Measurements from ENCODE around the gene PARL. TPM values are rescaled to one million over a fixed set of nuclear protein-coding genes. Genes with fewer than 3 reads are reported as not detected.

The PARL gene
- total and polyA plus RNA-seq, 10 of the 15 experiments (the other 5 are each of a cell fraction or from before 2014, with no cell fraction given) = 49.7 to 113 (median 77.2) TPM

- TF ChIP-seq CTCF (IDR thresholded peaks at IDR 0.05 in 2 of 3, conservative IDR thresholded peaks at IDR 0.05 in 1 of 3; ENCODE audit: control insufficient read depth in 2 of 3, extremely low read depth in 1 of 3, insufficient read depth in 1 of 3, low read depth in 3 of 3, low read length in 3 of 3) (peak; percentile 20 to 41 (median 26); a peak in 4 of 6 replicates), ZBTB4 (CRISPR knock-in tag; IDR thresholded peaks at IDR 0.05) (no peak), ZNF622 (IDR thresholded peaks at IDR 0.05) (no peak), YY1 (IDR thresholded peaks at IDR 0.05; ENCODE audit: low read depth, low read length) (0 out of 2 replicates have a peak, but pooled peaks have one; percentile 18), EZH2 (IDR thresholded peaks at IDR 0.05; ENCODE audit: borderline replicate concordance, control insufficient read depth, low read depth, low read length) (no peak), HSF1 (IDR thresholded peaks at IDR 0.05; ENCODE audit: low read depth, low read length) (no peak), ZNF384 (IDR thresholded peaks at IDR 0.05; ENCODE audit: borderline replicate concordance, low read depth, low read length) (no peak), KLF5 (IDR thresholded peaks at IDR 0.05; ENCODE audit: partially characterized antibody) (no peak), BHLHE40 (IDR thresholded peaks at IDR 0.05; ENCODE audit: borderline replicate concordance in 1 of 2, low read depth in 2 of 2, low read length in 1 of 2) (peak; percentile 28 to 66; a peak in 2 of 4 replicates), EED (IDR thresholded peaks at IDR 0.05; ENCODE audit: low read depth) (no peak)
Observed at GRCh38 chr3:183825456-183826161, 59.1 kb downstream of the PARL start, which contains the start of gene MAP6D1 (continued).
